NCI-H2196 (cell line): ENCODE data around the gene KIF4A.
"Not testable (repeated sequence)": the region's sequence is repeated elsewhere in the genome, so short reads cannot be mapped to it uniquely, and the experiment has no call there.

ENCODE experiments used
- DNase-seq: peaks from one replicate; lab custom pipeline; 2025; ENCODE audit not compliant: unreplicated experiment; lab: John Stamatoyannopoulos, UW

Gene KIF4A

DNA sequence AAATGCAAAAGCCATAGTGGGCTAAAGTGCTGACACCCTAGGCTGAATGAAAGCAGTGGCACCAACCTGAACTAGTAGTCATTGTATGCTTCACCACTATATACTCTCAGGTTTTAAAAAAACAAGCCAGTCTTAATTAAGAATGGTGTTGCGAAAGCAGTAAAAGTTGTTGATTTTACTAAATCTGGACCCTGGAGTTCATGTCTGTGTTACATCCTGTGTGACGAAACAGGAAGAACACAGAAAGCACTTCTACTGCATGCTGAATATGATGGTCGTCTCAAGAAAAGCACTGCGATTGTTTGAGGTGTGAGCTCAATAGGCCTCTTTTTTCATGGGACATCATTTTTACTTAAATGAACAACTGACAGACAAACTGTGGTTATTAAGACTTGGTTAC is 109.0 kb downstream of the KIF4A start:
- DNase-seq: no peak

- not testable (repeated sequence) for DNase-seq
Measured at GRCh38 chrX:70400181-70400580, 110.3 kb downstream of the KIF4A start.

DNA sequence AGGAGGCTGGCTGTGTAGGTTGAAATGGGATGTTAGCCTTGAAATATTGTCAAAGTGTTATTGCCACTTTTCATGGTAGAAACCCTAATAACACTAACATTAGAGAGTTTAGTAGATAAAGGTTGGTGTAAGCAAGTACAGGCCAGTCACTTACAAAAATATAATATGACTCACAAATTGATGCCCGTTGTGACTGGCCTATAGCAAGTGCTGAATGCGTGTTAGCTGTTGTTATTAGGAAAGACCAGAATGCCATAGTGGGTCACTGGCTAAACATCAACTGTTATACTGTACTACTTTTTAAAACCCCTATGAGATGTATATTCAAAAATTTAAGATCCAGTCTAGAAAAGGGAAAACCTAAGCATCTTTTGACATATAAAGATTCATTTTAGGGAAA is 112.8 kb downstream of the KIF4A start:
- no peak for DNase-seq

- no peak for DNase-seq
Measured at GRCh38 chrX:70405003-70405402, 115.1 kb downstream of the KIF4A start.

DNA sequence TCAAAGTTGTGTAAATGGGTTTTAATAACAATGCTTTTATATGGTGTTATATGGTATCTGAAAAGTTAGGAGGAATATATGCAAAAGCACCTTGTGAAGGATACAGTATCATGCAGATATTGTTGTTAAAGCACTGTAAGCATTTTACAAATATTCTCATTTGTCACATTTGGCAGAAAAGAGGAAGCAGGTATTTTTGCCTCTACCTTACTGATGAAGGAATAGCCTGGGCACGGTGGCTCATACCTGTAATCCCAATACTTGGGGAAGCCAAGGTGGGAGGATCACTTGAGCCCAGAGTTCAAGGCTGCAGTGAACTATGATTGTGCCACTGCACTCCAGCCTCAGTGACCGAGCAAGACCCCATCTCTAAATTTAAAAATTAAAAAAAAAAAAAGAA is 121.0 kb downstream of the KIF4A start:
- no peak for DNase-seq

DNA sequence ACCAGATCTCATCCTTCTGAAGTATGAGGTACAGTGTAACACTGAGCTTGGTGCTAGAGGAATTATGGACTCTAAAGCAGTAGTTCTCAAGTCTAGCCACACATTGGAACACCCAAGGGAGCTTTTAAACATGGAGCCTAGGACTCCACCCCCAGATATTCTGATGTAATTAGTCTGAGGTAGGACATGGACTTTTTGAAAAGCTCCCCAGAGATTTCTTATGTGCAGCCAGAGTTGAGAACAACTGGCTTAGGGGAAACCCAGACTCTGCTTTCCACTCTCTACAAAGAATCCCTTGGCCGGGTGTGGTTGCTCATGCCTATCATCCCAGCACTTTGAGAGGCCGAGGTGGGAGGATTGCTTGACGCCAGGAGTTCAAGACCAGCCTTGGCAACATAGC is 121.6 kb downstream of the KIF4A start:
- DNase-seq: no peak

- peak; percentile 17 for DNase-seq
Measured at GRCh38 chrX:70421618-70422017, 131.7 kb downstream of the KIF4A start.

DNA sequence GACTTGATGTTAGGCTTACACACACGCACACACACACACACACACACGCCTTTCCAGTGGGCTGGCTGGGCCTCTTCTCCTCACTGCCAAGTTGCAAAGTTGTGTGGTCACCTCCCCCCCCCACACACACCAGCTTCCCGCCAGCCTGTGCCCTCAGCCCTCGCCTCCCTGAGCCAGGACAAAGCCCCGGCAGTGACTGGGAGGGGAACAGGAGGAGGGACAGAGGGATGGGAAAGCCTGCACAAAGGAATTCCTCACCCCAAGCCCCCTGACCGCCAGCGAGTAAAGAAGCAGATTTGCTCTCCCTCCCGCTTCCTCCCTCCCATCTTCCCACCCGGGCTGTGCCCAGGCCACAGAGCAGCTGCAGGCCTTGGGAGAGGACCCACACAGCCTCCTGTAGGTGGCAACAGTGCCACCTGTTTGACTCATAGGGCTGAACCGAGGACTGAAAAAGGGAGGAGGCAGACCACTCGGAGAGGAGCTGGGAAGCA is 133.0 kb downstream of the KIF4A start, which contains the start of gene GDPD2:
GDPD2 (plus strand) TSS at position 464 of the 491 bp plus-strand sequence. CDS start 1,671 bp downstream, outside the sequence.
- DNase-seq: peak; percentile 45

DNA sequence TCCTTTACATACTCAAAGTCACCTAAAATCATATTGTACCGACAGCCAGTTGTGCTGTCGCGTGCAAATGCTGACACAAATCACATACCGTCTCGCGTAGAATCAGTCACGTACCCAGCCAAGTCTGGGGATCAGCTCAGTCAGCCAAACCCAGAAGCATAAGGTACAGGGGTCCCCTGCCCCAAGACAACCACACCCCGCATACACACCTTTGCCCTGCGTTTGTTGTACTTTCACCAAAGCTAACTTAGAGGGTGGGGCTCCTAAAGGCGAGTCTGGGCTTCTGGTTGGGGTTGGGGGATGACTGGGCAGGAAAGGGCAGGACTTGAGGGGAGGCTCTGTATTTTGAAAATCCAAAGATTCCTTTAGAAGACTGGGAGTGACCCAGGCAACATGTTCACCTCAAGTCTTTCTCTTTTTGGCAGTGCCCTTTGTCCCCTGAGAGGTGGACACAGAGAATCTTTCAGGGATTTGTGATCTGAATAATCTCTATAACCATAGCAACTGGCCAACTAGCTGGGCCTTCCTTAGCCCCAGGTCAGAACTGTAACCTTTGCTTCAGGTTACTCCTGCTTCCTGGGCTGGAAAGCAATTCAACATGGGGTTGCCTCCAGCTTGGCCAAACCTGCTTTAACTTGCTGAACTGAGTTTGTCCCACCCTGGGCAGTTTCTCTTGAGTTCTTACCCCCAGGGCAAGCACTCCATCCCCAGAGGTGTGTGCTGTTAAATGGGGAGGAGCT is 134.2 kb downstream of the KIF4A start:
- DNase-seq: no peak

DNA sequence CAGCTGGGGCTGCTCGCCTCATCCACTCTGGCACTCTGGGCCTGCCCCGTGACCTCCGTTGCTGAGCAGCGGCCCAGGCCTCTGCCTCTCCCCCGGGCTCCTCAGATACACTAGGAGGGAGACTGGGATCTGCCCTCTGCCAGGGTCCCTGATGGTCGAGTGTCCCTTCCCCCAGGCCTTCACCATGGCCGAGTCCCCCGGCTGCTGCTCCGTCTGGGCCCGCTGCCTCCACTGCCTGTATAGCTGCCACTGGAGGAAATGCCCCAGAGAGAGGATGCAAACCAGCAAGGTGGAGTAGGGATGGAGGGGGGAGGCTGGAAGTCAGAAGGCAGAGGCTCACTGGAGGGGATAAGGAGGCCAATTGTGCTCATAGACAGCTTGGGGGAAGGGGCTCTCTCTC is 134.9 kb downstream of the KIF4A start:
- no peak for DNase-seq

- no peak for DNase-seq
Measured at GRCh38 chrX:70426286-70427278, 136.7 kb downstream of the KIF4A start.

DNA sequence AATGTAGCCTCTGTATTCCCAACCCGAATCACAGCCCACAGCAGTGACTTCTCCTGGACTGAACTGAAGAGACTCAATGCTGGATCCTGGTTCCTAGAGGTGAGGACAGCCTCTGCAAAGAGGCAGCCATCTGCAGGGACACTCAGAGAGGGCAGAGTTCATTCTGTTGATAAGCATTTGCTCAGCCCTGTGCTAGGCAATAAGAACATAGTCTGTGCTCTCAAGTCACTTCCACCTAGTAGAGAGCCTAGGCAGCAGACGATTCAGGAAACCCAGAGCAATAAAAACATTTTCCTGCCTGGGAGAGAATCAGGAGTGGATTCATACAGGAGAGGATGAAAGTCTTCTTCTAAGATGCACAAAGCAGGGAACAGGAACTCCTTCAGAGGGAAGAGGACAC is 137.5 kb downstream of the KIF4A start:
- DNase-seq: no peak

- DNase-seq: no peak
Measured at GRCh38 chrX:70429759-70430158, 139.9 kb downstream of the KIF4A start.

DNA sequence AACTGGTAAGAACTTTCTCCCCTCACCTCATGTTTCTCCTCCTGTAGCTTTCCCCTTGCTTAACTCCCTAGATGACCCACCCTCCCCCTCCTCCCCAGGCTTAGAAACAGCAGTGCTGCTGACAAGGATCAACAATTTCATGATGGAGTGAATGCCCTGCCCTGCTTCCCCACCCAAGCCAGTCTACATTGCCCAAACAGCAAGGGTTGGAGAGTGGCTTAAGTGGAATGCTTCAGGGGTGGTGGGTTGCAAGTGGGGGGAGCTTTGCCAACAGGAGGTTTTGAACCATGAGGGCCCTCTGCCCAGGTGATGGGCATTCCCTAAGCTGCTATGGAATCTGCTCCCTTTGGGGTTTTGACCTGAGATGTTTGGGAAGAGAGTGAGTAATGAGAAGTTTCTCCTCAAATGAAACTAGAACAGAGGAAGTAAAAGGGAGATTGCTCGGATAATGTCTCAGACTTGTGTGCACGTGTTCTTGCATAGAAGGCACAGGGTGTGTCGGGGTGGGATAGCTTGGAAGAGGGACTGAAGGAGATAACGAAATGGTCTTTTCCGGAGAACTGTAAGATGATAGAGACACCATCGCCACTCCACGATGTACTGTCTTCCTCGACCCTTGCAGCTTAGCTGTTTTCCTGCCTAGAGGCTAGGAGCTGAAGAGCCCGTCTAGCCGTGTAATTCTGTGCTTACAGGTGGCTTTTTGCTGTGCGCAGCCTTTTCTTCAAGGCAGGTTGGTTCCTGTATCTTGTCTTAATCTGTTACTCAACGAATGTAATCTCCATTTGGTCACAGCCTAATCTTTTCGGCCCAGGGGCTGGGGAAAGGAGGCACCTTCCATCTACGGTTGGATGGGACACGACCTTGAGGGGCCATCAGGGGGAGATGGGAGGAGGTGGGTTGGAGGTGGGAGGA is 143.3 kb downstream of the KIF4A start:
- no peak for DNase-seq

- DNase-seq: peak; percentile 60
Measured at GRCh38 chrX:70433848-70434351, 144.0 kb downstream of the KIF4A start.

DNA sequence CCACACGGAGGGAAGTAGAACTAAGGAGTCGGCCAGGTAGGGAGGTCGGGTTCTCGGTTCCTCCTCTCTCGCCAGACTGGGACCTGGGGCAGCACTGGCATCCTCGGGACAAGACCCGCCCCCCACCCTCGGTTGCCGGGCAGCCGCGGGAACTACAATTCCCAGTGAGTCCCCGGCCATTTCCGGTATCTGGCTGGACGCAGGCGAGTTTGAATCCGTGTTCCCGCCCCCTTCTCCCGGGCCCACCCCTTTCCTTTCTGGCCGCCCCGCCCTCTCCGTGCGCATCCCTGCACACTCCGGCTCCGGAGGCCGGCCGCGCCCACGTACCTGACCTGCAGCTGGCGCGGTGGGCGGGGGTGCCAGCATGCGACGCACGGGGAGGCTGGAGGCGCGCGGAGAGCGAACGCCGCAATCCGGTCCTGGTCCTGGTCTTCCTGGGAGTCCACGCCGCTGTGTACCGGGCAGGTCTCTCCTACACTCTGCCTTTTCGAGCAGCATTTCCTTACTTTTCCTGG is 144.5 kb downstream of the KIF4A start:
- peak; percentile 81 for DNase-seq

GRCh38 chrX:70434914-70435586 is 145.1 kb downstream of the KIF4A start:
- no peak for DNase-seq

- no peak for DNase-seq
Measured at GRCh38 chrX:70436343-70436742, 146.4 kb downstream of the KIF4A start.

GRCh38 chrX:70437011-70437410 is 147.1 kb downstream of the KIF4A start:
- DNase-seq: no peak
